HG02981 (cell line): ENCODE results near the gene CEBPB.
"Not testable (repeated sequence)": the region's sequence is repeated elsewhere in the genome, so short reads cannot be mapped to it uniquely, and the experiment has no call there.

Experiments used
- ATAC-seq: cut with Tn5 transposase; IDR thresholded peaks from one replicate; pipeline ENCODE4 v1.9.1; 2021; ENCODE audit warnings: mild to moderate bottlenecking, moderate library complexity; ENCODE audit not compliant: unreplicated experiment

CEBPB gene

DNA sequence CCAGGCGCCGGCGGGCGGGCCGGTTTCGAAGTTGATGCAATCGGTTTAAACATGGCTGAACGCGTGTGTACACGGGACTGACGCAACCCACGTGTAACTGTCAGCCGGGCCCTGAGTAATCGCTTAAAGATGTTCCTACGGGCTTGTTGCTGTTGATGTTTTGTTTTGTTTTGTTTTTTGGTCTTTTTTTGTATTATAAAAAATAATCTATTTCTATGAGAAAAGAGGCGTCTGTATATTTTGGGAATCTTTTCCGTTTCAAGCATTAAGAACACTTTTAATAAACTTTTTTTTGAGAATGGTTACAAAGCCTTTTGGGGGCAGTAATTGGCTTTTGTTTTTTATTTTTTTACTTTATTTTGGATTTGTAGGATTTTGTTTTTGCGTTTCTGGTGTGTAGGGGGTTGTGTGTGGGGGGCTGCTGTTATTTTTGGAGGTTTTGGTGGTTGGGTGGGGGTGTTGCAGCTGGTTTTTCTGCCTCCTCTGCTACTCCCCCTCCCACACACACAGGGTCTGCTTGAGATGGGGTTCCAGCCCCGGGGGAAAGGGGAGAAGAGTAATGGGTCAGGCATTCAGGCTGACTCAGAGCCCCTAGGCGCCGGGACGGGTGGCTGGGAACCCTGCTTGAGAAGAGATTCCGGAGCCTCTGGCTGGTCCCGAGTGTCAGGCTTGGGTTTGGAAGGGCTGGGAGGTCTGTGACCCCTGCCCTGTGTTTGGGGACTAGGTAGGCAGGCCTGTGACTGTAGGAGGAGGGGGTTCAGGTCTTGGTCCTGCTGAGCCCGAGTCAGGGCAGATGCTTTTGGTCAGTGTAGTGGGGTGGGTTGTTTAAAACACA lies 2.0 kb downstream of the CEBPB start:
- peak; percentile 34 for ATAC-seq

DNA sequence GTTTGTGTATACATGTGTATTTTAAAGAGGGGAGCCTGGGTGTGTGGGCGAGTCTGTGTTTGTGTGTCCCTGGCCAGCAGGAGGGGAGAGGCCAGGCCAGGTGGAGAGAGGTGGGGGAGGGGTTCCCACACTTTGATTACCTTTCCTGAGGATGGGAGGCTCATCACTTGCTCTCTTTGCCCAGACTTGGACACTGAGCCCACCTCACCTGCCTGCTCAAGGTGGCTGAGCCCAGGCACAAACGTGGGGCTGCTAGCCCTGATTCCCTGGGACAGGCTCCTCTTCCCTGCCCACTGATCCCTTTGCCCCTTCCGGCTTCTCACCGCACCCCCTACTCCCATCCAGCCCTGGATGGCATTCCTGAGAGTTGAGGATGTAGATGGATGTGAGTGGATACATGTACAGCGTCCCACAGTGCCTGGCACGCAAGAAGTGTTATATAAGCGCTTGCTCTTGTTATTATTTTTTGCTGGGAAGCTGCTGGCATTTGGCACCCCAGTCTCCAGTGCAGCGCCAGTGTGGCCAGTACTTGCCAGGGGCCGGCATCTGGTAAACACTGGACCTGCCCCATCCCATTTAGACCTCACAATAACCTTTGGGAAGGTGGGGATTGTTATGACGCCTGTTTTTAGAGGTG lies 2.7 kb downstream of the CEBPB start:
- no peak for ATAC-seq

DNA sequence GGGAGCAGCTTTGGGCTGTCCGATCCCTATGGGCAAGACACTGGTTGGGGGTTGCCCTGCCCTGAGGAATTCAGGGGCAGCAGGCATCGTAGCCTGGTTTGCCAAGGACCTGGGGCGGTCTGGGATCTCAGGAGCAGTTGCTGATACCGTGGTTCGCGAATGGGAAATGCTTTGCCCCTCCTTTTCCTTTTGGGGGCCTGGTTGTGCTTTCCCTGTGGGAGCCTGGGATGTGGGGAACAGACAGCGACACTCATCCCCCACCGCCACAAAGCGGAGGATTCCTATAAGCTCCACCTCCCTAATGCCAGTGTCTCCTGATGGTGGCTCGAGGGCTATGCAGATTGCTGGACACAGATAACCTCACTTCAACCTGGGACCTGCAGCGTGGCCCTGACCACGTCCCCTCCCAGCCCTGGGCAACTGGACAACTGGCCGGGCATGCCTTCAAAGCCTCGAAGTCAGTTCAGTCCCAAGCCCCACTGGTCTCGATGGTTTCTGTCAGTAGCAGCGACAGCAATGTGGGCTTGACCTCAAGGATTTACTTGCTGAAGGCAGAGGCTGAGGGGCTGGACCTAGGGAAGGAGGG lies 3.3 kb downstream of the CEBPB start:
- ATAC-seq = no peak

DNA sequence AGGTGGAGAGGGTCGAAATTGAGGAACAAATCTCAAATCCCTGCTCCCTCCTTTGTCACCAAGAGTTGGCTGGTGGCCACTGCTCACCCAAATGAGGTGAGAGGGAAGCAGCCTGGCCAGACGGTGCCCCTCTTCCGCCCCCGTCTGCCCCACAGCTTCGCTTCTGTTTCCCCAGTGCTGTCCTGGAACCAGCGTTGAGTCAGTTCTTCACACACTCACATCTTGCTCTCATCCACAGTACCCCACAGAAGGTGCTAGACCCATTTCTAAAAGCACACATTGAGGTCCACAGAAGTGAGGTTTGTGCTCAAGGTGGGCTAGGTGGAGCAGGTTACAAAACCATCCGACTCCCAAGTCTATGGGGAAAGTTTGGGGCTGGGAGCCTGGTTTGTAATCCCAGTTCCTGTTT lies 3.8 kb downstream of the CEBPB start:
- no peak for ATAC-seq

DNA sequence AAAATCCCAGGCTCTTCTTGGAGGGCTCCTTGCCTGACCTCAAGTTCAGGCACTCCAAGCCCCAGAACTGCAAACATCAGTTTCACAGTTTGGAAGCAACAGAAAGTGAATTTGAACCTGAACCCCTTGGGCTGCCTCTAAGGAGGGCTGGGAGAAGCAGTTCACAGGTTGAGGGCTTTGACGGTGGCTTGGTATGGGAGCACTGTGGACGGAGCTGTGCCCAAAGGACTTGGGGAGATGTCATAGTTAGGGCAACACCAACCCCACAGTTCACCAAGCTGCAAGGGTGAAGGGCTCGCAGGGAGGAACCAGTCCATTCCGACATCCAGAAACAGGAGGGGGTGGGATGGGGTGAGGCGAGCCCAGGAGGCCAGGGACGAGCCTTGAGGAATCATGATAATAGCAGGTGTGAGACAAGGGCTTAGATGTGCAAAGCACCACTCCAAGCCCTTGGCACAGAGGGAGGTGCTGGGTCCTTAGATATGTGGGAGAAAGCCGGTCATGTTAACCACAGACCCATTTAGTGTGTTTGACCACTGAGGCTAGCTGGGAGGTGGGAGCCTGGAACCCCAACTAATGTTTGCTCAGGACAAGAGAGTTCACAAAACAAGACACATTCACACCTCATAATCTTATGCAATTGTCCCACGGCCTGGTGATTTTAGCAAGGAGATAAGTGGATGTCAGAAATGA lies 4.3 kb downstream of the CEBPB start:
- ATAC-seq = no peak

DNA sequence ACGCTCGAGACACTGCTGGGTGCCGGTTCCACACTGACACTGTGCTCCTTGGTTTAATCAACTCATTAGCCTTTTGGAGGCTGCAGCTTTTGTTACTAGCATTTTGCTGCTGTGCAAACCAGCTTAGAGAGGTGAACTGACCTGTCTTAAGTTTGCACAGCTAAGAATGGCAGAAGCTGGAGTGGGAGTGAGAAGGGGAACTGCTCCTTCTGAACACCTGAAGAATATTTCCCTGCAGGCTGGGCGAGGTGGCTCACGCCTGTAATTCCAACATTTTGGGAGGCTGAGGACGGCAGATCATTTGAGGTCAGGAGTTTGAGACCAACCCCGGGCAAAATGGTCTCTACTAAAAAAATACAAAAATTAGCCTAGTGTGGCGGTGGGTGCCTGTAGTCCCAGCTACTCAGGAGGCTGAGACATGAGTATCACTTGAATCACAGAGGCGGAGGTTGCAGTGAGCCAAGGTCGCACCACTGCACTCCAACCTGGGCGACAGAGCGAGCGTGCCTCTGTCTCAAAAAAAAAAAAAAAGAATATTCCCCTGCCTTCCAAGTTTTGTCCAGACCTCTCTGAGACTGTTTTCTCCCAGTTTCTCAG lies 5.0 kb downstream of the CEBPB start:
- no peak for ATAC-seq

DNA sequence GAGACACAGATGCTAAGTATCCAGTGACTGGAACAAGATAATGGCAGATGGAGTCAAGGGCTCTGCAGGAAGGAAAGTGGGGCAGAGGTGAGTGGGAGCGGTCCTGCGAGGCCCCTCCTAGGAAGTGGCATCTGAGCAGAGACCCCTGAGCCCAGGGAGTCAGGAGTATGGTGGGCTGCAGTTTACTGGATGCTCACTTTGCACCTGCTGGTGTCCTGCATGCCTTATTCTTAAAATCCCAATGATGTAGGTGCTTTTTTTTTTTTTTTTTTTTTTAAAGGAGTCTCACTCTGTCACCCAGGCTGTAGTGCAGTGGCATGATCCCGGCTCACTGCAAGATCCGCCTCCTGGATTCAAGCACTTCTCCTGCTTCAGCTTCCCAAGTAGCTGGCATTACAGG lies 5.6 kb downstream of the CEBPB start:
- ATAC-seq = no peak

DNA sequence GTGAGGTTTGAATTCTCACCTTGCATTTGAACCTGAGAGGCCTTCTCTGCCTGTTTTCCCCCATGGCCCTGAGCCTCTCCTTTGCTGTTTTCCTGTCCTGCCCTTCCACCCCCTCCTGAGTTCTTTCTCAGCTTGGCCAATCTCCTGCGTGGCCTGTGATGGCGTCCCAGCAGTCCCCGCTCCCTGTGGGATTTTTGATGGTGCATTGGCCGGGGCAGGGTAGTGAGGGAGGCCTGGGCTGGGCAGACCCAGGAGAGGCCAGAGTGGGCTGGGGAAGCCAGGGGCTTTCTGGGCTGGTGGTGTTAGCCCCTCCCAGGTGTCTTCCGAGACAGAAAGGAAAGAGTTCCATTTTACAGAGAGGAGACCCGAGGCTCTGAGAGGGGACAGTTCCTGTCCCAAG lies 6.3 kb downstream of the CEBPB start:
- no peak for ATAC-seq

DNA sequence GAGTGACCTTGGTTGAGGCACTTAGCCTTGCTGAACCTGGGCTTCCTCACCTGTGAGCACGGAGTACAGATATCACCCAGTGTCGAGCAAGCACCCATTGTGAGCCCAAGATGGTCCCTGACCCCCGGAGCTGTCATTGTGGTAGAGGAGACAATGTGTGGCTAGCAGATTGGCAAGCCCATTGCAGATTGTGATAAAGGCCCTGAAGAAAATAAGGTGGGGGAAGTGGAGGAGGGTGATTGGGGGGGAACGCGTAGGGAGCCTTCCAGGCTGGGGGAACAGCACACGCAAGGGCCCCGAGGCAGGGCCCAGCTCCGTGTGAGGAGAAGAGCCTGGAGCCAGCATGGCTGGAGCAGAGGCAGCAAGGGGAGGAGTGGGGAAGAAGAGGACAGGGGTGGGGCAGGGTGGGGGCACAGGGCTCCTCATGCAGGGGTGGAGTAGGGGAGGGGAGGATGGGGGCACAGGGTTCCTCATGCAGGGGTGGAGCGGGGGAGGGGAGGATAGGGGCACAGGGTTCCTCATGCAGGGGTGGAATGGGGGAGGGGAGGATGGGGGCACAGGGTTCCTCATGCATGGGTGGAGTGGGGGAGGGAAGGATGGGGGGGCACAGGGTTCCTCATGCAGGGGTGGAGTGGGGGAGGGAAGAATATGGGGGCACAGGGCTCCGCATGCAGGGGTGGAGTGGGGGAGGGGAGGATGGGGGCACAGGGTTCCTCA lies 7.0 kb downstream of the CEBPB start:
- ATAC-seq = no peak

DNA sequence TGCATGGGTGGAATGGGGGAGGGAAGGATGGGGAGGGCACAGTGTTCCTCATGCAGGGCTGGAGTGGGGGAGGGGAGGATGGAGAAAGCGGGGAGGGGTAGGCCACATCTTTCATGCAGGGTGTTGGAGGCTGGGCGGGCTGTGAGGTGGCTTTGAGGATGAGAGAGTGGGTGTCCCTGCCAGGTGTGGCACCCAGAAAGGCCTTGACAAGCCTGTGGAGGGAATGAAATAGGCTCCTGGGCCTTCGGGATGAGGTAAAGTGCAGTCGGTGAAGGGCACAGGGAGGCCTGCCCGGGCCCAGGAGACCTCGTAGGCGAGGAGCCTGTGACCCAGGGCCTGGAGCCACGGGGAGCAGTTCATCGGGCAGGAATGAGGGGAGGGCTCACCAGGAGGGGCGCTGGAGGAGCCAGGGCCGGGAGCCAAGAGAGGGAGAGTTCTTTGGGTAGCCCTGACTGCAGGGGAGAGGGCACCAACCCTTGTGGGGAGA lies 7.6 kb downstream of the CEBPB start:
- ATAC-seq = no peak

DNA sequence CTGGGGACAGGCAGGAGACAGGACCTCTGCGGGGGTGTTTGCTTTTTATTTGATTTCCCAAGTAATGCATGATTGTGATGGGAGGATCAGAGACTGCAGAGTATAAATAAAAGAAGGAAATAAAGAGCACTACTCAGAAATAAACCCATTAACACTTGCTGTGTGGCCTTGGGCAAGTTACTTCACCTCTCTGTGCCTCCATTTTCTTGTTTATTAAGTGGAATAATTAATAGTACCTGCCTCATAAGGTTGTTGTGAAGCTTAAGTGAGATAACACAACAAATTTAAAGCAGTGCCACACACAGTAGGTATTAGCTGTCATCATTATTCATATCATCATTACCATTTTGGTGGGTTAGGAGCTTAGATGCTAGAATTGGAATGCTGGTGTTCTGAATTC lies 8.1 kb downstream of the CEBPB start:
- ATAC-seq = no peak

DNA sequence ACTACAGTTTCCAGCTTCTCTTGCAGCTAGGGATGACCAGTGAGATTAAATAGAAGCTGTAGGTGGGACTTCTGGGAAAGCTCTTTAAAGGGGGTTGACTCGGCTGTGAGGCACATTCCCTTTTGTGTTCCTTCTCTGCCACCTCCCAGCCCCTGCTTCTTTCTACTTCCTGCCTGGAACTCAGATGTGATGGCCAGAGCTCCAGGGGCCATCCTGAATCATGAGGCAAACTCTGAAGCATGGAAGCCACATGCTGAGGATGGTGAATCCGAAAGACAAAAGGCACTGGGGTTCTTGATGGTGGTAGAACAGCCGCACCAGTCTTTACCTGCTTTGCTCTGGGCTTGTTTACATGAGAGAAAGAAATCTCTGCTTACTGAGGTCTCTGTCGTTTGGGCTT lies 9.1 kb downstream of the CEBPB start:
- ATAC-seq = no peak

DNA sequence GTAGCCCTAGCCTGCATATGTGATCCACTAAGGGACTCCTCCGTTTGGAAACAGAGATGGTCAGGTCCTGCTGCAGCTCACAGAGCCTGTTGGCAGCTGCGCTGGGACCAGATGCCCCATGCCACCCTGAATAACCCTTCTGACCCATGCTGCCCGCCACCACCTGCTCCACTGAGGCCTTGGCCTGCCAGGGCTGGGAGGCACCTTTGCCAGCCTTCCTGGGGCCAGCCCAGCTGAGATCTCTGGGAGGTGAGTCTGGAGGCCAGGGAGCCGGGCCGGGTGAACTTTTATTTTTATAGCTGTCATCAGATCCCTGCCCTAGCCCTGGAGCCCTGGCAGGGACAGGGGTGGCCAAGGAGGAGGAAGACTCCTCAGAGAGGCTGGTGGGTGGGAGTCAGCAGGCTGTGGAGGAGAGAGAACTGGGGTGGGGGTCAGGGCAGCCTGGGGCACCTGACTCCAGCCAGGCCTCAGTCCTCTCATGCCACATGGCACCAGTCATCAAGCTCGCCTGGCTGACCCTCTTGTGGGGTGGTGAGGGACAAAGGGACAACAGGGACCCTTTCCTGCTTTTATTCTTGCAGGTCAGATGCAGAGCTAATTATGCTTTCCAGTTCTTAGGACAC lies 10.0 kb downstream of the CEBPB start:
- no peak for ATAC-seq

DNA sequence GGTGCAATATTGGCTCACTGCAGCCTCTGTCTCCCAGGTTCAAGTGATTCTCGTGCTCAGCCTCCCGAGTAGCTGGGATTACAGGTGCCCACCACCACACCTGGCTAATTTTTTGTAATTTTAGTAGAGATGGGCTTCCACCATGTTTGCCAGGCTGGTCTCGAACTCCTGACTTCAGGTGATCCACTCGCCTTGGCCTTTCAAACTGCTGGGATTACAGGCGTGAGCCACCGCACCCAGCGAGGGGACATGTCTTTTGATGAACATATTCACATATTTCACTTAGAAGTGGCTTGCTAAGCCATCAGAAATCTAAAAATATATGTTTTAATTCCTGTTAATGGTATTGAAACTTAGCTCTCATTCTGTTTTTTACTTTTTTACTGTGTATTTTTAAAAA lies 11.1 kb downstream of the CEBPB start:
- ATAC-seq = not testable (repeated sequence)

DNA sequence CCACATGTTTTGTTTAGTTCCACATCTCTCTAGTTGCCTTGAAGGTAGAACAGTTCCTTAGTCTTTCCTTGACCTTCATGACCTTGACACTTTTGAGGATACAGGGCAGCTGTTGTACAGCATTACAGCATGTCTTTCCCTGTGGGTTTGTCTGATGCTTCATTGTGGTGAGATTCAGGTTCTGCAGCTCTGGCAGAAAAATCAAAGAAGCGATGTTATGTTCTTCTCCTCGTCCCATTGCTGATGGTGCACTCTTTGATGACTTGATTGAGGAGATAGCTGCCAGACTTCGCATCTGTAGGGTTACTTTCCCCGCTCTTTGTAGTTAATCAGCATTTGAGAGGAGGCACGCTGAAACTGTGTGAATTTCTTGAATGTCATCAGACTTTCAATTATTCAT lies 12.0 kb downstream of the CEBPB start:
- no peak for ATAC-seq

DNA sequence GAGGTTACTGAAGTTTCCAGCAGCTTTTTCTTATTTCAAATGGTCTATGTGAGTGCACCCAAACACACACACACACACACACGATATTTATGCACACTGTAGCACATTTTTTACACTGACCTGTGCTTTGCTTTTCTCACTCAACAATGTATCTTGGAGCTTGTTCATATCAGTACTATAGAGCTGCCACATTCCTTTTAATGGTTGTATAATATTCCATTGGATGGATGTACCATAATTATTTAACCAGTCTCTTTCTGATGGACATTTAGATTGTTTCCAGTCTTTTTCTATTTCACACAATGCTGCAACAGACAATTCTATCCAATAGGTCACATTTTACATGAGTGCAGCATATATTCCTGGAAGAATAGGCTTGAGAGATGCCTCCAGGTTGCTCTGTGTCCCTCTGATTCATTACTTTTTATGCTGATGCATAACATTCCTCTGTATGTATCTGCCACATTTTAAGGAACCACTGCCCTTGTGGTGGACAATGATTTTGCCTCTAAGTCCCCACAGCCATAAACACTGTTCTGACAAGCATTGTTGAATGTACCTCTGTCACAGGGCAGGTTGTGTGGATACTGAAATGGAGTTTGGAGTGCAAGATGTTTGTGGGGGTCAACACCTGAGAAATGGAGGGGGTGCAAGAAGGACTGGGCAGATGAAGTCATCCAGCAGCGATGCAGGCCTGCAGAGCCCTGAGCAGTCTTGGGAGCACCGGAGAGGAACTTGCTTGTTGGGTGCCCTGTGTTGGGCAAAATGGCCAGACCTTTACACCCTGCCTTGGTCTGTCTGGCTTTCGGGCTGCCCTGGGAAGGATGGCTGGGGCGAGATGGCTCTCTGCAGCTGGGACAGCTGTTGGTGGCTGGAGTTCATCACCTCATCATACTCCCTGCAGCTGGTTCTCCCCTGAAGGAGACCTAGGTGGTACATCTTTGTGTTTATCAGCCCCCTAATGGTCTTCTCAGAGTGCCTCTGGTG lies 13.6 kb downstream of the CEBPB start:
- ATAC-seq = no peak

DNA sequence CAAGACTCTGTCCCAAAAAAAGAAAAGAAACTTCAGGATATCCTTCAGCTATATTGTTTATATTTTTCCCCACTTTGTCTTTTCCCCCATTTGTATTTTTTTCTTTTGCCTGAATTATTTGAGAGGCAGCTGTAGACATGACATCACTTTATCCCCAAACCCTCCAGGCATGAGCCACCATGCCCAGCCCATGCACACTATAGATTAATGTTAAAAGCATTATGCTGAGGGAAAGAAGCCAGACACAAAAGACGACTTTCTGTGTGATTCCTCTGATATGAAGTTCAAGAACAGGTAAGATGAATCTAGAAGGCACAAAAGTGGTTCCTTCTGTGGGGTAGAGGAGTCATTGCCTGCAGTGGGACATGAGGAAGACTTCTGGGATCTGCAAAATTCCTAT lies 16.4 kb downstream of the CEBPB start:
- ATAC-seq = no peak

DNA sequence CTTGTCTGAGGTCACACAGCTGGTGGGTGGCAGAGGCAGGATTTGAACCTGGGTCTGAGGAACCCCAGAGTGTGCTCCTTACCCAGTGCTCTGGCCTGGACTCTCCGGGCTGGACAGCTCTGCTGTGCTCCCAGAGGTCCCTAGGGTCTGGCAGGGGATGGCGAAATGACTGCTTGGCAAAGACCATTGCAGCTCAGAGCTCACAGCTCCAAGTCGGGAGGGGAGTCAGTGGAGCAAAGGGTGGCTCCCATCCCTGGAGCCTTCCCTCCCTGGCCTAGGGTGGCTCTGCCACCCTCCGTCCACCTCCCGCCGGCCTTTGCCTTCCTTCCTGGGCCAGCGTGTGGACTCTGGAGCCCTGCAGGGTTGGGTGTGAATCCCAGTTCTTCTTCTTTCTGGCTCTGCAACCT lies 17.5 kb downstream of the CEBPB start:
- no peak for ATAC-seq

DNA sequence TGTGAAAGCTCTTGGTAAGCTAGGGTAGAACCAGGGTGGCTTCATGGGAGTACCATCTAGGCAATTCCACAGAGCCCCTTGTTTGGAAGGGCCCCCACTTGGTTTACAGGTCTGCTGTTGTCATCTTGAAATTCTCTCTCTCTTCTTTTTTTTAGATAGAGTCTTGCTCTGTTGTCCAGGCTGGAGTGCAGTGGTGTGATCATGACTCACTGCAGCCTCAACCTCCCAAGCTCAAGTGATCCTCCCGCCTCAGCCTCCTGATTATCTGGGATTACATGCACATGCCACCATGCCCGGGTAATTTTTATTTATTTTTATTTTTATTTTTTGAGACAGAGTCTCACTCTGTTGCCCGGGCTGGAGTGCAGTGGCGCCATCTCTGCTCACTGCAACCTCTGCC lies 18.2 kb downstream of the CEBPB start:
- ATAC-seq = not testable (repeated sequence)
